HG02623 (cell line): Measurements from ENCODE around the gene ST3GAL4.
"Not testable (repeated sequence)": the region's sequence is repeated elsewhere in the genome, so short reads cannot be mapped to it uniquely, and the experiment has no call there.

ENCODE experiments used
- ATAC-seq: cut with Tn5 transposase; IDR thresholded peaks from one replicate; pipeline ENCODE4 v1.9.1; 2021; ENCODE audit warnings: moderate library complexity; ENCODE audit not compliant: unreplicated experiment

Gene ST3GAL4

GRCh38 chr11:126345759-126346585 is 9.5 kb upstream of the ST3GAL4 start:
- ATAC-seq: no peak

GRCh38 chr11:126346586-126346940 is 8.9 kb upstream of the ST3GAL4 start:
- ATAC-seq: no peak

GRCh38 chr11:126346946-126347345 is 8.5 kb upstream of the ST3GAL4 start:
- ATAC-seq: not testable (repeated sequence)

GRCh38 chr11:126347751-126348668 is 7.5 kb upstream of the ST3GAL4 start:
- no peak for ATAC-seq

- no peak for ATAC-seq
These were observed 6.5 kb upstream of the ST3GAL4 start for GRCh38 chr11:126348806-126349582.

GRCh38 chr11:126350836-126351235 is 4.7 kb upstream of the ST3GAL4 start:
- no peak for ATAC-seq

- no peak for ATAC-seq
These were observed 3.3 kb upstream of the ST3GAL4 start for GRCh38 chr11:126352163-126352562.

- no peak for ATAC-seq
These were observed 2.3 kb upstream of the ST3GAL4 start for GRCh38 chr11:126352934-126353801.

- ATAC-seq: peak; percentile 25
These were observed 709 bp upstream of the ST3GAL4 start for GRCh38 chr11:126354631-126355323.

- peak; percentile 6 for ATAC-seq
These were observed 726 bp downstream of the ST3GAL4 start for GRCh38 chr11:126355926-126356897.

GRCh38 chr11:126357055-126357962 is 1.8 kb downstream of the ST3GAL4 start:
- ATAC-seq: no peak

- no peak for ATAC-seq
These were observed 2.7 kb downstream of the ST3GAL4 start for GRCh38 chr11:126357969-126358762.

- no peak for ATAC-seq
These were observed 3.3 kb downstream of the ST3GAL4 start for GRCh38 chr11:126358763-126359160.

GRCh38 chr11:126359431-126360048 is 4.1 kb downstream of the ST3GAL4 start:
- ATAC-seq: no peak

GRCh38 chr11:126360049-126360446 is 4.6 kb downstream of the ST3GAL4 start:
- no peak for ATAC-seq

GRCh38 chr11:126361400-126361799 is 5.9 kb downstream of the ST3GAL4 start:
- no peak for ATAC-seq
